HL-60/S4 treated with retinoic acid at 250 ng/mL for 4 days and 3 days (cell line): Measurements from ENCODE around the gene HOXD1.

Source experiments
- in situ Hi-C: fragments of 300-500 bp; cut with MboI; formaldehyde crosslinking; loops from 2 replicates; pipeline ENCODE4 v1.7.0; 2022; ENCODE audit warnings: low sequenced_read_pairs

Gene HOXD1

GRCh38 chr2:176151442-176152287 lies 36.8 kb upstream of the HOXD1 start, which contains the start of gene HOXD4:
Gene HOXD4, plus strand, starts transcription at chr2:176151550. Its CDS starts 84 bp downstream, at chr2:176151634.
- in situ Hi-C loops = no loop called here

DNA sequence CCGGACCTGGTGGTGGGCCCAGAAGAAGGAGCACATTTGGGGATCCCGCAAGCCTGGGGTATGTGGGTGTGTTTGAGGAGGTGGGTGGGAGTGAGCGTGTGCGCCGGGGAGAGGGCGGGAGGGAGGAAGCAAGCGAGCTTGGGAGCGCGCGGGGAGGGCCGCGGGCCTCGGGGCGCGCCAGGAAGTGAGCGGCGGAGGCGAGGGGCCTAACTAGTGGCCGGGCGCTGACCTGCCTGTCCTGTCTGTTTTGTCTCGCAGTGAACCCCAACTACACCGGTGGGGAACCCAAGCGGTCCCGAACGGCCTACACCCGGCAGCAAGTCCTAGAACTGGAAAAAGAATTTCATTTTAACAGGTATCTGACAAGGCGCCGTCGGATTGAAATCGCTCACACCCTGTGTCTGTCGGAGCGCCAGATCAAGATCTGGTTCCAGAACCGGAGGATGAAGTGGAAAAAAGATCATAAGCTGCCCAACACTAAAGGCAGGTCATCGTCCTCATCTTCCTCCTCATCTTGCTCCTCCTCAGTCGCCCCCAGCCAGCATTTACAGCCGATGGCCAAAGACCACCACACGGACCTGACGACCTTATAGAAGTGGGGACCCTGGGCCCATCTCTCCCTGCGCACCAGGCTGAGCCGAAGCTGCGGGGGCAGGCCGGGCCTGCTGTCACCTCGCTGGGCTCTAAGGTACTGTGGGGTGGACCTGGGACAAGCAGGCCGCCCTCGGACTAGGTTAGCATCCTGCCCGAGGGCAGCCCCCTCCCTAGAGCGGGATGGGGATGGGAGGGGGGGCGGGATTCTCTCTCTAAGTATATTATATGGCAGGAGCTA lies 35.9 kb upstream of the HOXD1 start:
- in situ Hi-C loops = no loop called here

DNA sequence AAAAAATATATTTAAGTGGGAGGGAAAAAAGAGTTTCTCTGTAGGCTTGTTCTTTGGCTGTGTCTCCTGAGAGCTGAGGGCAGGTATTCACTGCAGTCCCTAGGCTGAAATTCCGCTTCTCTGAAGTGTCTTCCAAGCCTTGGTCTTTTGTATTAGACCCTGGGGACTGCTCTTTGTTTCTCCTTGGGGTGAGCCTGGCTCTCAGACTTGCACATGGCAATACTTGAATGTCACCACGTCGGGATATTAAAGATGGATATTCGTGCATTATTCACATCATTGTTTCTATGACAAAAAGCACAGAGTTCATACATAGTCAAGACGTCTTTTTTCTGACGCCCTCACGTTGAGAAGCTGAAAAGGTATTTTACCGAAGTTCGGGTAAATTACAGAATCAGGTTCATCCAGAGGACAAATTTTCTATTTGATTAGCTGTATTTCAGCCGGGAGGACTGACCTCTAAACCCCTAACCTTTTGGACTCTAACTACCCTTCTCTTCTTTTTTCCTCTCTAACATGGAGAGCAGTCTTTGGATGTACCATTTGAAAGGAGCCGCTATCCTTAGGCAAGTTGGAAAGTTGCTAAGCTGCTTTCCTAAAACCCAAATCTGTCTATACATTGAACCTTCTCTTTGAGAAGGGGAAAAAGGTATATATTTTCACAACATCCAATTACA lies 33.8 kb upstream of the HOXD1 start:
- in situ Hi-C loops = no loop called here

DNA sequence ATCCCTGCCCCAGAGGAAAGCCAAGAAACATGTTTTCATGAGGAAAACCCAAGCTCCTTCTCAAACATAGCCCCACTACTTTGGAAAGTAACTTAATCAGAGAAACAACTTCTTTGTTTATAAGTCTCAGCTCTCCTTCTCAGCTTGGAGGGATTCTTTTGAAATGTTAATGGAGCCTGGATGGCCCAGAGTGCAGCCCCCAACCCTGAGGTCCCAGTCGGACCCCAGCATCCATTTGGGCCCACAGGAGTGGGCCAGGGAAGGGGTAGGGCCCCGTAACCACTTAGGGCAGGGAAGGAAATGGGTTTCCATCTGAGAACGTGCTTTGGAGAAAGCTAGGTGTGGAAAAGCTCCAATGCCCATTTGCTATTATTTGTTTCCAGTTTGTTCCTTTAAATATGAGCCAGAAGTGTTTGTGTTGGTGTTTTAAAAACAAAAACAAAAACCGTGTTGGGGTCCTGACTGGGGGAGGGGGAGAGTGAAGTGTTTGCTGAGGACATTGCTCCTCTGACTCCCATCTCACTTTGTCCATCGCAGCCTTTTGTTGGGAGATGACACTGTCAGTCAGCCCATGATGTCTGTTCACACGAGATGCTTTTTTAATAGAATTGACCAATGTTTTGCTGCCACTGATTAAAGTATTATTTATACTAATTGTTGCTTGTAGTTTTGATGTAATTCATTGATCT lies 33.0 kb upstream of the HOXD1 start:
- in situ Hi-C loops = no loop called here

GRCh38 chr2:176156301-176156806 lies 32.1 kb upstream of the HOXD1 start:
- in situ Hi-C loops = no loop called here

DNA sequence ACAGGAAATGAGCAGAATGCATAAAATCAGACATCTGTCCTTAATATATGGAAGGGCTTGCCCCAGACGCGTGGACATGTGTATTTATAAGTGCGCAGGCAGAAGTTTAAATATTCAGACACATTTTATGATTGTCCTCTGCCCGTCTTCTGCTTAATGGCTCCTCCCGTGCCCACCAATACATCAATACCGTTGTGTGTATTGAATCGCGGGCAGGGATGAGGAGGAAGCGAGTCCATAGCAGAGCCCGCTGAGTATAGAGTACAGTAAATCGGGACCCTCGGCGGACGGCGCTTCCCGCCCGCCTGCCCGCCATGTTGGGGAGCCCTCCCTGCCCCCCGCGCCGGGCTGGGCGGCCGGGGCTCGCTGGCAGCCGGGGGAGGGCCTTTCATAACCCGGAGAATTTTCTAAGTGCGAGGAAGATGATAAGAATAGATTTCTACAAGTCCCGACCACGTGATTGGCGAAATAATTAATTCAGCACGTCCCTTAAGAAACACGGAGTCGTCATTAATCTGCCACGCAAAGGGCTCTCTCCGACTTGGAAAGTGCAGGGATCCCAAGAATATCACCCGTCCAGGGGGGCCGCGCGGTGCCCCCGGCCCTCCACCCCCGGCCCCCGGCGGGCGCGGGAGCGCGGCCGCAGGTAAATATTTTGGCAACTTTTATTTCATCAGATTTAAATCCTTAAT lies 31.5 kb upstream of the HOXD1 start, which contains the start of gene HOXD3:
Gene HOXD3, plus strand, starts transcription at position 501 of the 692 bp plus-strand sequence. CDS start 11,808 bp downstream, outside the sequence.
- in situ Hi-C loops = no loop called here

DNA sequence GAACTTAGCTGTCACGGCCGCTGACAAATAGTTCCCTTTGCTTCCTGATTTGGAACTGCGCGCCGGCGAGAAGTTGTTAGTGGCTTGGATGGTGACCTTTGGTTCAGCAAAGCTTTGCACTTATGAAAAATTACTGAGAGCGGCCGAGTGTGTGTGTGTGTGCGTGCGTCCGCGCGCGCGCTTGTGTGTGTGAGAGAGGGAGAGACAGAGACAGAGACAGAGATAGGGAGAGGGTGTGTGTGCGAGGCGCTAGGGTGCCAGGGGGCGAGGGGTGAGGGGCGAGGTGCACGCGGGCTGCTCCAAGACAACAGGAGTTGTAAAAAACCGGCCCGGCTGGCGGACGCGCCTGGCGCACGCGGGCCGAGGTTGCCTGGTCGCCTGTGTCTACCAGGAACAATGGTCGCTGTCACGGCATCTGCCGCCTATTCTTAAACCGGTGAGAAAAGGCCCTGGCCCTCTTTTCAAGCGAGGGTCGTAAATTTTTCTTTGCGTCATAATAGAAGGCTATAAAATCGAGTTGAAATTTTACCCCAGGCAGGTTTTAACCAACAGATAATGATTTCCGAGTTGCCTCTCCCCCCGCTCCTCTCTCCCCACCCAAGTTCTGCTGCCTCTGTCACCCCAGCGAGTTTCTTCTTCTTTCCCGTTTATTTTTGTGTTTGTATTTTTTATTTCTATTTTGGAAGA lies 30.8 kb upstream of the HOXD1 start:
- in situ Hi-C loops = no loop called here

DNA sequence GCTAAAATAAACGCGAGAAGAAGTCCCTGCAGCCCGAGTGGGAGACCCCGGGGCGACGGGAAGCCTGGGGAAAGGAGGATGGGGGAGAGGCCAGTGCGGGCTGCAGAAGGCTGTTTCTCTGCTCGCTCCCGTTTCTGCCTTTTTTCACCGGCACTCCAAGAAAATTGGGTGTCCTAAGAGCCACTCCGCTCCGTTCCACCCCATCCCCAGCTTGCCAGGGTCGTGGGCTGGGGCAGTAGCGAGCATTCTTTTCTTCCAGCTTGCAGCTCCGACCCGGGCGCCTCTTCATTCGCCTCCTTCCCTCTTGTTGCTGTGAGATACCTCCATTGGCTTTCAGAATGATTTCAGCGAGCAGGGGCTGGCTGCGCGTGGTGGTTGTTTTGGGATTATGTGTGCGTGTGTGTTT lies 30.3 kb upstream of the HOXD1 start:
- in situ Hi-C loops = no loop called here

- in situ Hi-C loops = no loop called here
These were observed 29.4 kb upstream of the HOXD1 start for GRCh38 chr2:176158855-176159662.

- in situ Hi-C loops = no loop called here
These were observed 28.7 kb upstream of the HOXD1 start for GRCh38 chr2:176159663-176160250.

GRCh38 chr2:176160251-176160985 lies 28.1 kb upstream of the HOXD1 start:
- in situ Hi-C loops = no loop called here

DNA sequence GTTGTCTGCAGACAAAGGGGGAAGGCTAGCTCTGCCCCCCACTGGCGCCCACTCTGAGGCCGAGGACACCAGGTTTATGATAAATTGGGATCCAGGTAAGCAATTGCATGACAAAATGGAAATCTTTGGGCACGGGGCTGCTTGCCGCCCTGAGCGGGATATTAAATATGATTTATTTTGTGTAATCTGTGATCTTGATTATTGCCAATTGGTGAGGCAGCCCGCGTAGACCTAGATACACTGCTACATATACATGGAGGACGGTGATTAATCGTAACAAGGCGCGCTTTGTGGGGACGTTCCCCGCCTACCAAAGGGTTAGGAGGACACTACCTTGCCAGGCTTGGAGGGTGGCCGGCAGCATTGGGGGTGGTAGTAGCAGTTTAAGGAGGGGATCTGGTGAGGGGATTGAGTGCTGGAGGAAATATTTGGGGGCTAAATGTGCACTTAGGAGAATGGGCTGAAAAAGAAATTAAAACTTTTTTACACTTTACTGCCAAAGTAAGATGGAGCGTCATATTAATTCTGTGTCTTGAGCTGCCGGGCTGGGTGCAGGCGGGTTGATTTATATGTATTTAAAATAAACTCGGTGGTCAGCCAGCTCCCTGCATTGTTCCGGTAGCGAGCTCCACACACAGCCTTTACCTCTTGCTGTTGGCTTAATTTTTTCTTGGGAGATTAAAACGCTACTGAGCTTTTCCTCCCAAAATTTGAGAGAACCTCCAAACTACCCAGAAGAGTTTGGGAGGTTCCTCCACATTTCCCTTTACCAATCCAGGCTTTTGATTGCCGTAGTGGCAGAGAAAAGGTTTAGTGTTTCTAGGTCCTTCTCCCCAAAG lies 27.3 kb upstream of the HOXD1 start:
- in situ Hi-C loops = no loop called here

- in situ Hi-C loops = no loop called here
These were observed 26.4 kb upstream of the HOXD1 start for GRCh38 chr2:176161825-176162626.

DNA sequence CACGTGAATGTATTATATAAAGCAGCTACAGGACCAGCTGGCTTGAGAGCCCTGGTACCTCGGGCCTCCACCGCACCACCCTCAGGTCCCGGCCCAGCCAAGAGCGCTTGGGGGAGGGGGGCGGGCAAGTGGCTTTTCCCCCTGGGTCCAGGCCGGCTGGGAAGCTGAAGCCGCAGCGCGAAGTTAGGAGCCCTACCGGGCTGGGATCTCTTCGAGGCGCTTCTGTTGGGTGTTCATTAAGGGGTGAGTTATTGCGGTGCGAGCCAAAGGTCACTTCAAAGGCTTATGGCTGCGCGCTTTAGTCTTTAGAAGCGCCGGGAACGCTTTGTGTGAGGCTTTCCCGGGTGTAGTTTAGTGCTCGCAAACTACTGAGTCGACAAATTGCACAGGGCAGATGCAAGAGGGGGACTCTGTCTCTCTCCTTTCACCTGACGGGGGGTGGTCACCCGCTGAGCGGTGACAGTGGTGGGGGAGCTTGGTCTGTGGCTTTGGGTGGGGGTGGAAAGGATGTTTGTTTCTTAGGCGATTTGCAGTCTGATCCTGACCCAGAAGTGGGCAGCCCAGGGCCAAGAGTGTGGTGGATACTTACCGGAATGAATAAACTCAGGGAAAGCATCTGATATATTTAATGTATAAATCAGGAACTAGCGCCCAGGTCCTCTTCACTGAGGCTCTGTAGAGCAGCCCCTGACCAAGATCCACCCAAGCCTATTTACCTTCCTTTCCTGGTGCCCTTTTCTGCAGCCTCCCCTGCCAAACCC lies 25.4 kb upstream of the HOXD1 start:
- in situ Hi-C loops = no loop called here

DNA sequence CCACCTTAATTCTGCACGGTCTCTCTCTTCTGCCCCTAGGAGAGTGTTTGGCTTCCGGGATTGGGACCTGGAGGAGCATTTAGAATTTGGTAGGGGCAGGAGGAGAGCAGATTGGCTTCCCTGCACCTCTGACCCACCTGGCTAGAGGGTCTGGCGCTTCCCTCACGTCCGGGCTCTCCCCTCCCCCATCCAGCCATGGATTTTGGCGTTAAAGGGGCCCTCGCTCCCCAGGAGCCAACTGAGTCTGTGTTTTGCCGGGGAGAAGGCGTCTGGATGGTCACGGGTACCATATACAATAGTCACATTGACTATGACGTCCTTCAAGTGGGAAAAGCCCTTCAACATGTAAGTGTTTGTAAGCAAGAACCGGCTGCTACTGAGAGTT lies 24.8 kb upstream of the HOXD1 start:
- in situ Hi-C loops = no loop called here
